Measurements from ENCODE around the gene PKMYT1. TPM values are rescaled to one million over a fixed set of nuclear protein-coding genes. Genes with fewer than 3 reads are reported as not detected.

The PKMYT1 gene
- total and polyA plus RNA-seq, 3 donors from 2014 or later = 76.4 to 146 (median 119) TPM

- DNase-seq = peak; percentile 81
- Histone ChIP-seq H3K27me3 (no peaks in the 10 kb centered on the region), H3K36me3 (ENCODE audit: low read depth, missing control alignments) (no peaks in the 10 kb centered on the region), H3K27ac (peak overlapping the region; percentile 66 to 94), H3K4me3 (peak overlapping the region; percentile 46 to 63), H3K9me3 (no peaks in the 10 kb centered on the region), H3K4me1 (peaks cover 35% of the 10 kb centered on the region)
- no peak for TF ChIP-seq POLR2A (IDR thresholded peaks at IDR 0.05)
- TF ChIP-seq CTCF (IDR thresholded peaks at IDR 0.05) = no peak
- WGBS, 2 donors = 4 to 6% methylated on average over 16 to 25 of the region's 25 CpGs
- intact Hi-C loops (cut with DNase I; ENCODE audit: low total_unique reads) = no loop called here
These were observed 41.4 kb upstream of the PKMYT1 start for GRCh38 chr16:3021449-3022207.

- Histone ChIP-seq H3K9me3 (no peaks in the 10 kb centered on the region), H3K36me3 (ENCODE audit: low read depth, missing control alignments) (no peaks in the 10 kb centered on the region), H3K27ac (peak overlapping the region; percentile 66 to 72), H3K4me1 (peaks cover 35% of the 10 kb centered on the region), H3K4me3 (peak overlapping the region; percentile 46 to 63), H3K27me3 (no peaks in the 10 kb centered on the region)
- DNase-seq = peak; percentile 63
- intact Hi-C loops (cut with DNase I; ENCODE audit: low total_unique reads) = no loop called here
- 0 to 2% methylated on average over 10 to 34 of the region's 57 CpGs for WGBS, 2 donors
- no peak for TF ChIP-seq CTCF (IDR thresholded peaks at IDR 0.05)
- no peak for TF ChIP-seq POLR2A (IDR thresholded peaks at IDR 0.05)
These were observed 40.6 kb upstream of the PKMYT1 start for GRCh38 chr16:3020604-3021448.

GRCh38 chr16:3020247-3020603 is 40.0 kb upstream of the PKMYT1 start, which contains the start of gene TNFRSF12A:
Gene TNFRSF12A (plus strand): TSS chr16:3020368. CDS start chr16:3020398, 30 bp downstream.
- no peaks in the 10 kb centered on the region for H3K27me3 ChIP-seq
- WGBS, 2 donors = 2% methylated on average over 21 of the region's 49 CpGs; no CpG with 5 or more reads in 1 of the 2 donors
- H3K4me3 ChIP-seq = peak within 1 kb of the TSS; percentile 46 to 63
- TF ChIP-seq POLR2A (IDR thresholded peaks at IDR 0.05) (no peak), CTCF (IDR thresholded peaks at IDR 0.05) (no peak)
- H3K27ac ChIP-seq = peak within 1 kb of the TSS; percentile 66 to 72
- H3K36me3 ChIP-seq (ENCODE audit: low read depth, missing control alignments) = no peaks in the 10 kb centered on the region
- H3K9me3 ChIP-seq = no peaks in the 10 kb centered on the region
- intact Hi-C loops (cut with DNase I; ENCODE audit: low total_unique reads) = no loop called here
- peaks cover 35% of the 10 kb centered on the region for H3K4me1 ChIP-seq
- DNase-seq = peak; percentile 78

GRCh38 chr16:3019594-3020246 is 39.5 kb upstream of the PKMYT1 start:
- no peaks in the 10 kb centered on the region for H3K27me3 ChIP-seq
- intact Hi-C loops (cut with DNase I; ENCODE audit: low total_unique reads) = no loop called here
- no peak for DNase-seq
- H3K9me3 ChIP-seq = no peaks in the 10 kb centered on the region
- 27 to 34% methylated on average over 34 to 39 of the region's 40 CpGs for WGBS, 2 donors
- H3K27ac ChIP-seq = no peak overlapping the region
- TF ChIP-seq CTCF (IDR thresholded peaks at IDR 0.05) = no peak
- TF ChIP-seq POLR2A (IDR thresholded peaks at IDR 0.05) = no peak
- peak overlapping the region; percentile 46 to 63 for H3K4me3 ChIP-seq
- peaks cover 35% of the 10 kb centered on the region for H3K4me1 ChIP-seq
- H3K36me3 ChIP-seq (ENCODE audit: low read depth, missing control alignments) = no peaks in the 10 kb centered on the region

Measured in testis (tissue), 3 donors.